Memory B cell (primary cell): ENCODE data around the gene EFCAB13.
"Not testable (repeated sequence)": the region's sequence is repeated elsewhere in the genome, so short reads cannot be mapped to it uniquely, and the experiment has no call there.

ENCODE experiments used
- ATAC-seq: fragments of 150-1000 bp; cut with Tn5 transposase; 2 replicates; pipeline ENCODE4 v1.10.0; 2021; ENCODE audit warnings: low read depth, mild to moderate bottlenecking, moderate library complexity
- DNase-seq, 2 donors: peaks; one replicate each; pipeline ENCODE4 v3.0.0; 2022; ENCODE audit warnings: low spot score in 2 of 2
- H3K27ac Mint-ChIP-seq: one replicate; pipeline ENCODE4 v1.8.0; 2022; ENCODE audit warnings: mild to moderate bottlenecking, moderate library complexity, mixed read lengths
- H3K27me3 Mint-ChIP-seq: one replicate; pipeline ENCODE4 v1.8.0; 2022; ENCODE audit warnings: mixed read lengths
- H3K36me3 Mint-ChIP-seq: one replicate; pipeline ENCODE4 v1.8.0; 2022; ENCODE audit warnings: mild to moderate bottlenecking, mixed read lengths
- H3K4me1 Mint-ChIP-seq: one replicate; pipeline ENCODE4 v1.8.0; 2022; ENCODE audit warnings: mixed read lengths
- H3K4me3 Mint-ChIP-seq: one replicate; pipeline ENCODE4 v1.8.0; 2022; ENCODE audit warnings: mild to moderate bottlenecking, moderate library complexity, mixed read lengths
- H3K9me3 Mint-ChIP-seq: one replicate; pipeline ENCODE4 v1.8.0; 2022; ENCODE audit warnings: mixed read lengths

The EFCAB13 gene

GRCh38 chr17:47400333-47400732 is 76.6 kb downstream of the EFCAB13 start:
- DNase-seq (no peak), ATAC-seq (no peak)
- Mint-ChIP-seq H3K4me3 (no peak overlapping the region), H3K27me3 (no peaks in the 10 kb centered on the region), H3K4me1 (peaks cover 5% of the 10 kb centered on the region), H3K9me3 (no peaks in the 10 kb centered on the region), H3K36me3 (peaks cover 7% of the 10 kb centered on the region), H3K27ac (no peak overlapping the region)

GRCh38 chr17:47401100-47401499 is 77.3 kb downstream of the EFCAB13 start:
- H3K9me3 Mint-ChIP-seq, result no peaks in the 10 kb centered on the region
- no peak for DNase-seq
- no peak for ATAC-seq
- peaks cover 7% of the 10 kb centered on the region for H3K36me3 Mint-ChIP-seq
- H3K4me3 Mint-ChIP-seq, result no peak overlapping the region
- no peak overlapping the region for H3K27ac Mint-ChIP-seq
- H3K4me1 Mint-ChIP-seq, result peaks cover 5% of the 10 kb centered on the region
- H3K27me3 Mint-ChIP-seq, result no peaks in the 10 kb centered on the region

DNA sequence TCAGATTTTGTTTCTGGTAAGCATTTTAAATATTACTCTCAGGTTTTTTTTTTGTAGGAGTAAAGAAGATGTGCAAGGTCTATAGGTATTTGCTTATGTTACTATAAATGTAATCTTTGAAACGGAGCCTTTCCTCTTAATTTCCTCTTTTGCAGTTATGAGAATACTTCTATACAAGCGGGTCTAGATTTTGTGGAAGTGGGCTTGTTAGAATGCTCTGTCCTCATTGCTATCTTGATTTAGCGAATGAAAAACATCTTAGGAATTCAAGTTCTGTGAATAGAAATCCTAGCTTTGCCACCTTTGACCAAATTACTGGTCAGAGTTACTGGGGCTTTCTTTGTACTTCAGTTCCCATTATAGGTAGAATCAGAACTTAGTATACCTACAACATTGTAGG is 80.3 kb downstream of the EFCAB13 start:
- Mint-ChIP-seq H3K36me3 (peaks cover 8% of the 10 kb centered on the region), H3K27ac (no peak overlapping the region), H3K9me3 (no peaks in the 10 kb centered on the region), H3K27me3 (no peaks in the 10 kb centered on the region), H3K4me1 (peaks cover 5% of the 10 kb centered on the region), H3K4me3 (no peak overlapping the region)
- DNase-seq (no peak), ATAC-seq (no peak)

DNA sequence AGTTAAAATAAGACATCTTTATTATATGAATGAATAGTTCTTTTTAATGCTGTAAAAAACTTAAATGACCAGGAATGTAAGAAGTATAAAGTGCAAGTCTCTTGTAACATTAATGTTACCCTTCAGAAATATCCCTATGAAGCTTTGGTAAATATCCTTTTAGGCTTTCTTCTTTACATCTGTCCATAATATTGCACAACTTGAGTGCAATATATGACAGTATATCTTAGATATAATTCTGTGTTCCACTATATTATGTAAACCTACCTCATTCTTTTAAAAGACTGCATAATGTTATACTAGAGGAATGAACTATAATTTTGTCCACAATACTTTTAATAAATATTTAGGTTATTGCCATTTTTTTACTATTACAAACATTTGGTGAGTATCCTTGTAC is 81.1 kb downstream of the EFCAB13 start:
- ATAC-seq, result no peak
- no peak for DNase-seq
- Mint-ChIP-seq H3K4me3 (no peak overlapping the region), H3K4me1 (peaks cover 5% of the 10 kb centered on the region), H3K36me3 (peaks cover 14% of the 10 kb centered on the region), H3K27ac (no peak overlapping the region), H3K9me3 (no peaks in the 10 kb centered on the region), H3K27me3 (no peaks in the 10 kb centered on the region)

DNA sequence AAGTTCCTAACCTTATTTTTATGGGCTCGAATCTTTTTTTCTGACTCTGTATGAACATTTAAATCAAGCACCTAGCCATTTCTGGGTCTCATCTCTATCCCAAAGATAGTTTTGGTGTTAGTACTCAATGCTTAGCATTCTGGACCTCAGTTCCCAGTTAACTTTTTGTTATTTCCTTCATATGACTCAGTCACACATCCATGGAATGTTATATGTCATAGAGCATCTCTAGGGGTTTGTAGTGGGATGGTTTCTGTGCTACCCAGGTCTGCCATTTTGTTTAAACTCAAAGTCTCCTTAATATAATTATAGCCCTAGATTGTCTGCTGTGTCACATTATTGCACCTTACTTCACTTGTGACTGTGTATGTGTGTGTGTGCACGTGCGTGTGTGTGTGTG is 90.1 kb downstream of the EFCAB13 start:
- H3K36me3 Mint-ChIP-seq, result peaks cover 36% of the 10 kb centered on the region
- DNase-seq (no peak), ATAC-seq (no peak)

DNA sequence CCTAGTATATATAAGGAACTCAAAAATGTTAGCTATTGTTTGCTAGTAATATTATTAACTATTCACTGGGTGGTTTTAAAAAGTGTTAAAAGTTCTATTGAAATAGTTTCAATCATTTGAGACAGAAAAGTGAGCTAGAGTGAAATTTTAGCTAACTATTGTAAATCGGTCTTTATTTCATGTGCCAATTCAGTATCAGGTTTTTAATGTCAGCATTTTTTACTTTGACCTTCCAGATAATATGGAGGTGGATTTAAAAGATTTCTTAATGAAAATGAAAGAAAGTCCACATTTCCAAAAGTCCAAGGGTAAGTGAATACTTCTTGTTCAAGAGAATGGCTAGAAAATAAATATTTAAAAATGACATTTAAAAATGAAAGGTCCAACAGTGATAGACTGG is 90.9 kb downstream of the EFCAB13 start:
- Mint-ChIP-seq H3K36me3 (peaks cover 33% of the 10 kb centered on the region), H3K4me1 (no peaks in the 10 kb centered on the region), H3K27ac (no peak overlapping the region), H3K27me3 (no peaks in the 10 kb centered on the region), H3K9me3 (no peaks in the 10 kb centered on the region), H3K4me3 (no peak overlapping the region)
- ATAC-seq, result no peak
- no peak for DNase-seq

More for the DNA sequence above, 90.1 kb downstream of the EFCAB13 start:
- Mint-ChIP-seq H3K4me3 (no peak overlapping the region), H3K4me1 (no peaks in the 10 kb centered on the region), H3K9me3 (no peaks in the 10 kb centered on the region), H3K27me3 (no peaks in the 10 kb centered on the region), H3K27ac (no peak overlapping the region)

- peaks cover 2% of the 10 kb centered on the region for H3K4me1 Mint-ChIP-seq
- no peaks in the 10 kb centered on the region for H3K9me3 Mint-ChIP-seq
- peaks cover 12% of the 10 kb centered on the region for H3K36me3 Mint-ChIP-seq
- peak overlapping the region; percentile 59 for H3K4me3 Mint-ChIP-seq
- peaks cover 2% of the 10 kb centered on the region for H3K27me3 Mint-ChIP-seq
- DNase-seq, result peak; percentile 4 to 26
- peak; percentile 50 for ATAC-seq
- no peak overlapping the region for H3K27ac Mint-ChIP-seq
These were observed 99.9 kb downstream of the EFCAB13 start for GRCh38 chr17:47423406-47424295.

DNA sequence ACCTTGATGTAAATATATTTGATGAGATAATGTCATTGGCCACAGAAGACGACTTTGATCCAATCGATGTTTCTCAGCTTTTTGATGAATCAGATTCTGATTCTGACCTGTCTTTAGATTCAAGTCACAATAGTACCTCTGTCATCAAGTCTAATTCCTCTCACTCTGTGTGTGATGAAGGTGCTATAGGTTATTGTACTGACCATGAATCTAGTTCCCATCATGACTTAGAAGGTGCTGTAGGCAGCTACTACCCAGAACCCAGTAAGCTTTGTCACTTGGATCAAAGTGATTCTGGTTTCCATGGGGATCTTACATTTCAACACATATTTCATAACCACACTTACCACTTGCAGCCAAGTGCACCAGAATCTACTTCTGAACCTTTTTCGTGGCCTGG is 101.5 kb downstream of the EFCAB13 start:
- H3K36me3 Mint-ChIP-seq, result peaks cover 12% of the 10 kb centered on the region
- H3K4me3 Mint-ChIP-seq, H3K27me3 Mint-ChIP-seq, H3K9me3 Mint-ChIP-seq, H3K27ac Mint-ChIP-seq, H3K4me1 Mint-ChIP-seq, ATAC-seq, DNase-seq: not testable (repeated sequence)

DNA sequence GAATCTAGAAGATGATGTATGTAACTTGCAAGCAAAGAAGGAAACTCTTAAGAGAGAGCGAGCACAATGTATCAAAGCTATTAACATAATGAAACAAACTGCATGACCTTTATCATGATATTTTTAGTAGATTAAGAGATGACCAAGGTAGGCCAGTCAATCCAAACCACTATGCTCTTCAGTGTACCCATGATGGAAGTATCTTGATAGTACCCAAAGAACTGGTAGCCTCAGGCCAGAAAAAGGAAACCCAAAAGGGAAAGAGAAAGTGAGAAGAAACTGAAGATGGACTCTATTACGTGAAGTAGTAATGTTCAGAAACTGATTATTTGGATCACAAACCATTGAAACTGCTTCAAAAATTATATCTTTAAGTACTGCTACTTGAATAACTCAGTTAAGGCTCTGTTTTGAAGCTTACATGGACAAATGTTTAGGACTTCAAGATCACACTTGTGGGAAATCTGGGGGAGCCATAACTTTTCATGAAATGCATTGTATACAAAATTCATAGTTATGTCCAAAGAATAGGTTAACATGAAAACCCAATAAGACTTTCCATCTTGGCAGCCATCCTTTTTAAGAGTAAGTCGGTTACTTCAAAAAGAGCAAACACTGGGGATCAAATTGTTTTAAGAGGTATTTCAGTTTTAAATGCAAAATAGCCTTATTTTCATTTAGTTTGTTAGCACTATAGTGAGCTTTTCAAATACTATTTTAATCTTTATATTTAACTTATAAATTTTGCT is 102.3 kb downstream of the EFCAB13 start:
- not testable (repeated sequence) for H3K27ac Mint-ChIP-seq, H3K4me3 Mint-ChIP-seq, H3K27me3 Mint-ChIP-seq, DNase-seq, H3K4me1 Mint-ChIP-seq, ATAC-seq, H3K9me3 Mint-ChIP-seq
- H3K36me3 Mint-ChIP-seq, result peaks cover 12% of the 10 kb centered on the region

GRCh38 chr17:47427985-47428384 is 104.2 kb downstream of the EFCAB13 start:
- DNase-seq, result no peak
- Mint-ChIP-seq H3K27me3 (no peaks in the 10 kb centered on the region), H3K9me3 (no peaks in the 10 kb centered on the region), H3K4me1 (peaks cover 2% of the 10 kb centered on the region), H3K4me3 (no peak overlapping the region), H3K36me3 (peaks cover 10% of the 10 kb centered on the region), H3K27ac (no peak overlapping the region)
- no peak for ATAC-seq

- H3K27ac Mint-ChIP-seq, H3K9me3 Mint-ChIP-seq, H3K27me3 Mint-ChIP-seq, H3K4me3 Mint-ChIP-seq, H3K4me1 Mint-ChIP-seq, ATAC-seq, H3K36me3 Mint-ChIP-seq, DNase-seq: not testable (repeated sequence)
These were observed 108.5 kb downstream of the EFCAB13 start for GRCh38 chr17:47432240-47432639.

GRCh38 chr17:47465165-47465564 is 141.4 kb downstream of the EFCAB13 start:
- no peak for DNase-seq
- Mint-ChIP-seq H3K9me3 (no peaks in the 10 kb centered on the region), H3K36me3 (peaks cover 4% of the 10 kb centered on the region), H3K27ac (no peak overlapping the region), H3K4me3 (no peak overlapping the region), H3K27me3 (no peaks in the 10 kb centered on the region), H3K4me1 (no peaks in the 10 kb centered on the region)
- ATAC-seq, result no peak

GRCh38 chr17:47466976-47467375 is 143.2 kb downstream of the EFCAB13 start:
- H3K9me3 Mint-ChIP-seq, H3K27ac Mint-ChIP-seq, ATAC-seq, H3K36me3 Mint-ChIP-seq, H3K27me3 Mint-ChIP-seq, H3K4me1 Mint-ChIP-seq, H3K4me3 Mint-ChIP-seq, DNase-seq: not testable (repeated sequence)

- DNase-seq (no peak), ATAC-seq (no peak)
- no peak overlapping the region for H3K27ac Mint-ChIP-seq
- peaks cover 4% of the 10 kb centered on the region for H3K36me3 Mint-ChIP-seq
- H3K4me3 Mint-ChIP-seq, result no peak overlapping the region
- no peaks in the 10 kb centered on the region for H3K4me1 Mint-ChIP-seq
- H3K9me3 Mint-ChIP-seq, result no peaks in the 10 kb centered on the region
- no peaks in the 10 kb centered on the region for H3K27me3 Mint-ChIP-seq
These were observed 147.1 kb downstream of the EFCAB13 start for GRCh38 chr17:47470836-47471235.
